Measurements from ENCODE around the gene GPR160. TPM values are rescaled to one million over a fixed set of nuclear protein-coding genes. Genes with fewer than 3 reads are reported as not detected.

The GPR160 gene
- total and polyA plus RNA-seq, 2 experiments from 2014 or later: 39.4 to 55.7 TPM

- TF ChIP-seq CREB1 (CRISPR knock-in tag; IDR thresholded peaks at IDR 0.05; ENCODE audit: low read depth): no peak
- no peak for TF ChIP-seq REST (IDR thresholded peaks at IDR 0.05; ENCODE audit: unreplicated experiment)
- no peak for TF ChIP-seq ETS1 (IDR thresholded peaks at IDR 0.05)
- no peak for TF ChIP-seq ZNF331 (CRISPR knock-in tag; IDR thresholded peaks at IDR 0.05; ENCODE audit: low read depth)
- TF ChIP-seq EZH2phosphoT487 (IDR thresholded peaks at IDR 0.05; ENCODE audit: unreplicated experiment): no peak
These were observed 63.1 kb downstream of the GPR160 start (continued) for GRCh38 chr3:170100944-170101343.

- Mint-ChIP-seq H3K9me3 (no peaks in the 10 kb centered on the region), H3K36me3 (ENCODE audit: low read depth) (peaks cover 16% of the 10 kb centered on the region; the same call in 2 of the 3 replicates), H3K27me3 (ENCODE audit: insufficient read depth, low read depth, poor library complexity) (no peaks in the 10 kb centered on the region), H3K27ac (no peak overlapping the region), H3K4me3 (no peak overlapping the region), H3K4me1 (no peaks in the 10 kb centered on the region)
- Histone ChIP-seq H3K4me1 (ENCODE audit: insufficient read depth) (no peaks in the 10 kb centered on the region), H3K36me3 (ENCODE audit: insufficient read depth) (peaks cover 7% of the 10 kb centered on the region; the same call in 1 of the 2 replicates), H3K9me2 (ENCODE audit: insufficient read depth) (no peaks in the 10 kb centered on the region), H3K79me2 (replicated peaks; ENCODE audit: insufficient read depth) (no peaks in the 10 kb centered on the region), H2AFZ (no peak overlapping the region), H3K27ac (ENCODE audit: low read depth) (no peak overlapping the region), H3K27me3 (ENCODE audit: insufficient read depth) (no peaks in the 10 kb centered on the region), H3F3A (replicated peaks; ENCODE audit: low read depth) (no peaks in the 10 kb centered on the region), H3K4me2 (no peak overlapping the region), H4K20me1 (replicated peaks; ENCODE audit: insufficient read depth) (no peaks in the 10 kb centered on the region), H3K4me3 (no peak overlapping the region)
- DNase-seq (ENCODE audit: low spot score): no peak
- no peak for ATAC-seq
- TF ChIP-seq ZNF331 (CRISPR knock-in tag; IDR thresholded peaks at IDR 0.05; ENCODE audit: low read depth): no peak
- TF ChIP-seq STAT1 (IDR thresholded peaks at IDR 0.05; ENCODE audit: unreplicated experiment): no peak
- no peak for TF ChIP-seq CREB1 (CRISPR knock-in tag; IDR thresholded peaks at IDR 0.05; ENCODE audit: low read depth)
- no peak for TF ChIP-seq EZH2 (IDR thresholded peaks at IDR 0.05; ENCODE audit: low read depth, unreplicated experiment)
- no peak for TF ChIP-seq ZNF462 (CRISPR knock-in tag; IDR thresholded peaks at IDR 0.05)
- no peak for TF ChIP-seq ETS1 (IDR thresholded peaks at IDR 0.05)
- no peak for TF ChIP-seq NANOG (IDR thresholded peaks at IDR 0.05; ENCODE audit: borderline replicate concordance)
- no peak for TF ChIP-seq ZNF114 (CRISPR knock-in tag; IDR thresholded peaks at IDR 0.05)
- TF ChIP-seq JUNB (IDR thresholded peaks at IDR 0.05; ENCODE audit: unreplicated experiment): no peak
These were observed 64.6 kb downstream of the GPR160 start for GRCh38 chr3:170102431-170102830.

Data from GM23338 (cell line).